Neural progenitor cell (in vitro differentiated cells): ENCODE results near the gene PLEK.

ENCODE experiments used
- EZH2 ChIP-seq: fragments of 200-600 bp; sonication (generic); IDR thresholded peaks from 2 replicates; pipeline ENCODE4 v1.6.1; 2017; ENCODE audit warnings: antibody characterized with exemption, mild to moderate bottlenecking, moderate library complexity
- TF ChIP-seq, protein P1 (sequence below): fragments of 200-600 bp; sonication (generic); IDR thresholded peaks from 2 replicates; pipeline ENCODE4 v1.5.1; 2017; ENCODE audit warnings: antibody characterized with exemption, mild to moderate bottlenecking

- TF ChIP-seq, protein P1, sequence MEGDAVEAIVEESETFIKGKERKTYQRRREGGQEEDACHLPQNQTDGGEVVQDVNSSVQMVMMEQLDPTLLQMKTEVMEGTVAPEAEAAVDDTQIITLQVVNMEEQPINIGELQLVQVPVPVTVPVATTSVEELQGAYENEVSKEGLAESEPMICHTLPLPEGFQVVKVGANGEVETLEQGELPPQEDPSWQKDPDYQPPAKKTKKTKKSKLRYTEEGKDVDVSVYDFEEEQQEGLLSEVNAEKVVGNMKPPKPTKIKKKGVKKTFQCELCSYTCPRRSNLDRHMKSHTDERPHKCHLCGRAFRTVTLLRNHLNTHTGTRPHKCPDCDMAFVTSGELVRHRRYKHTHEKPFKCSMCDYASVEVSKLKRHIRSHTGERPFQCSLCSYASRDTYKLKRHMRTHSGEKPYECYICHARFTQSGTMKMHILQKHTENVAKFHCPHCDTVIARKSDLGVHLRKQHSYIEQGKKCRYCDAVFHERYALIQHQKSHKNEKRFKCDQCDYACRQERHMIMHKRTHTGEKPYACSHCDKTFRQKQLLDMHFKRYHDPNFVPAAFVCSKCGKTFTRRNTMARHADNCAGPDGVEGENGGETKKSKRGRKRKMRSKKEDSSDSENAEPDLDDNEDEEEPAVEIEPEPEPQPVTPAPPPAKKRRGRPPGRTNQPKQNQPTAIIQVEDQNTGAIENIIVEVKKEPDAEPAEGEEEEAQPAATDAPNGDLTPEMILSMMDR, result no peak
- no peak for TF ChIP-seq EZH2
Measured at GRCh38 chr2:68390114-68390513, 25.0 kb downstream of the PLEK start.
